NCI-H1417 (cell line): ENCODE data around the gene MBD2.
"Not testable (repeated sequence)": the region's sequence is repeated elsewhere in the genome, so short reads cannot be mapped to it uniquely, and the experiment has no call there.

Experiments used
- DNase-seq, 3 experiments: peaks; one replicate each; lab custom pipeline; 2025; lab: John Stamatoyannopoulos, UW

Gene MBD2, protein sequence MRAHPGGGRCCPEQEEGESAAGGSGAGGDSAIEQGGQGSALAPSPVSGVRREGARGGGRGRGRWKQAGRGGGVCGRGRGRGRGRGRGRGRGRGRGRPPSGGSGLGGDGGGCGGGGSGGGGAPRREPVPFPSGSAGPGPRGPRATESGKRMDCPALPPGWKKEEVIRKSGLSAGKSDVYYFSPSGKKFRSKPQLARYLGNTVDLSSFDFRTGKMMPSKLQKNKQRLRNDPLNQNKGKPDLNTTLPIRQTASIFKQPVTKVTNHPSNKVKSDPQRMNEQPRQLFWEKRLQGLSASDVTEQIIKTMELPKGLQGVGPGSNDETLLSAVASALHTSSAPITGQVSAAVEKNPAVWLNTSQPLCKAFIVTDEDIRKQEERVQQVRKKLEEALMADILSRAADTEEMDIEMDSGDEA

DNA sequence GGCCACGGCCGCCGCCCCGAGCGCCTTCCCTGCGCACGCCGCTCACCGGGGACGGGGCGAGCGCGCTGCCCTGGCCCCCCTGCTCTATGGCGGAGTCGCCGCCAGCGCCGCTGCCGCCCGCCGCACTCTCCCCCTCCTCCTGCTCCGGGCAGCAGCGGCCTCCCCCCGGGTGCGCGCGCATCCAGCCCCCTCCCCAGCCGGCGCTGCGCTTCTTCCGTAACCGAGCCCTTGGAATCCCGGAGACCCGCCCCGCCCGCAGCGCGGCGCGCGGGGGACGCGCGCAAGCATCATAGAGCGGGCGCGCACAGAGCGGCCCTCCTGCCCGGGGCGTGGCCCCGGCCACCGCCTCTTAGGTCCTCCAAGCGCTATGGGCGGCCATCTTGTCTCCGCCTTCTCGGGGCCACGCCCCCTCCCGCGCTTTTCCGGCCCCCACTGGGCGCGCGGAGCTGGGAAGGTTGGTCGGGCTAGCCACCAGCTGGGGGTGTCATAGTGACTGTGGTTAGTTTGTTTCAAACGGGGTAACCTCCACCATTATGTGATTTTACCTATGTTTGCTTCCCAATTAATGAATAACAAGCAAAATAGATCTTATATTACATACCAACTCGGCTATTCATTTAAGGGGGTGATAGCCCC lies at the start of gene MBD2:
Gene MBD2, minus strand, starts transcription at position 291 of the 636 bp plus-strand sequence. Its CDS starts 110 bp downstream, at position 181.
- peak; percentile 95 to 100 (median 100) for DNase-seq

DNA sequence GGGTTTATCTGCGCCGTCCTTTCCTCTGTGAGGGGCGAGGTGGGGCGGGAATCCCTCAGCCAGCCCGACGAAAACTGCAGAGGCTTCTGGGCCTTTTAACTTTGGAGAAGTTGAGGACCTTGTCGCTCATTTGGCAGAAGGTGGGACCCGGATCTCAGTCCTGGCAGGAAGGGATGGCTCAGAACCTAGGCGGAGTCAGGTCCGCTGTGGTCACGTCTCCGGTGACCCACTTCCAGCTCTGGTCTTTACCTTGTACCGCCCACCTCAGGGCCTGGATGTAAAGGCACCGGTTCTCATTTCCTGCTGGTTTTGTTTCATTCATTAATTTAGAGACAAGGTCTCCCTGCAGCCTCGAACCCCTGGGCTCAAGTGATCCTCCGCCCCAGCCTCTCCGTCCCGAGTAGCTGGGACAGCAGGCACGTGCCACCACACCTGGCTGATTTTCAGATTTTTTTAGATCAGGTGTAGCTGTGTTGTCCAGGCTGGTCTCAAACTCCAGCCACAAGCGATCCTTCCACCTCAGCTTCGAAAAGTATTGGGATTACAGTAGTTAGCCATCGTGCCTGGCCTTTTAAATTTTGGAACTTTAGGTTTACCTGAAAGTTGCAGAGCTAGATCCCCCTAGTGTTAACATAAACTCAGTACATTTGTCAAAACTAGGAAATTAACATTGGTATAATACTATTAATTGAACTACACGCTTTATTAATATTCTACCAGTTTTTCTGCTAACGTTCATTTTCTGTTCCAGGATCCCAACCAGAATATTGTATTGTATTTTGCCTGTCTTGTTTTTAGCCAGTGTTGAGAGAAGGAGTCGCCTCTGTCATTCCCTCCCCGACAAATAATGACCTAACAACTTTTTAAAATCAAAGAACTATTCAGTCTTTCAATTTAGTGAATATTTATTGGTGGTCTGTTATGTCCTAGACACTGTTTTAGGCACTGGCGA lies 45.7 kb upstream of the MBD2 start:
- peak in 2 of 3 experiments; percentile 35 to 95 for DNase-seq

DNA sequence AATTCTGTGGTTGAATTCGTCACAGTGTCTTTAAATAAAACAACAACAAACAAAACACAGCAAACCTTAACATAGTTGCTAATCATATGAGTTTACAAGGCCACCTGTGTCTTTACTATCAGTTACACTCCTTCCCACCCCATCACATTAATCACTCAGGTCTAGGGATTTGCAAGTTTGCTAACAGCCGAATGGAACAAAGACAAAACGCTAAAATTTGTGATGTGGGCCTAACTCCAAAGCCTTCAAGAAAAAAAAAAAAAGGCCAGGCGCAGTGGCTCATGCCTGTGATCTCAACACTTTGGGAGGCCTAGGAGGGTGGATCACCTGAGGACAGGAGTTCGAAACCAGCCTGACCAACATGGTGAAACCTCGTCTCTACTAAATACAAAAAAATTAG lies 44.3 kb upstream of the MBD2 start:
- DNase-seq = no peak

DNA sequence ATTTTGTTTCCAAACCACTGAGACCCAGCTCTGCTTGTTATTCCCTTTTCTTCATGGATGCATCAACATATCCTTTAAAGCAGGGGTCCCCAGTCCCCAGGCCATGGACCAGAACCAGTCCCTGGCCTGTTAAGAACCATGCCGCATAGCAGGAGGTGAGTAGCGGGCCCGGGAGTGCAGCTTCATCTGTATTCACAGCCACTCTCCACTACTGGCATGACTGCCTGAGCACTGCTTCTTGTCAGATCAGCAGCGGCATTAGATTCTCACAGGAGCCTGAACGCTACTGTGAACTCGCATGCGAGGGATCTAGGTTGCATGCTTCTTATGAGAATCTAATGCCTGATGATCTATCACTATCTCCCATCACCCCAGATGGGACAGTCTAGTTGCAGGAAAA lies 43.2 kb upstream of the MBD2 start:
- DNase-seq = no peak

DNA sequence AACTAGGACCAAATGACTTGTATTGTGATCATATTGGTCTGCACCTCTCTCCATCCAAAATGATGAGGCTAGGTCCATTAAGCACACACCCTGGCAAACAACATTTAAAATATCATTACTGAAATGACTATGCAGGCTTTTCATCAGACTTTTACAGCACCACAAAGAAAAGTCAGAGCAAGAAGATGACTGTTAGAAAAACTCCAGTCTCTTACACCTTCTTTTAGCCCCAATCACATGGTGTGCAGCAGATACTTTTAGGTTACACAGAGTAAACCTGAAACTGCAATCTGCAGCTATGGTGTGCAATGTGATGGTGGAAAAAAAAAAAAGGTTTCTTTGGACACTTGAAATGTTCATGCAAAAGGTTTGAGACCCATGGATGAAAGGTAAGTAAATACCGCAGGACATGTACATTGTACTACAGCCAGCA lies 39.5 kb upstream of the MBD2 start:
- peak in 2 of 3 experiments; percentile 51 to 85 for DNase-seq

DNA sequence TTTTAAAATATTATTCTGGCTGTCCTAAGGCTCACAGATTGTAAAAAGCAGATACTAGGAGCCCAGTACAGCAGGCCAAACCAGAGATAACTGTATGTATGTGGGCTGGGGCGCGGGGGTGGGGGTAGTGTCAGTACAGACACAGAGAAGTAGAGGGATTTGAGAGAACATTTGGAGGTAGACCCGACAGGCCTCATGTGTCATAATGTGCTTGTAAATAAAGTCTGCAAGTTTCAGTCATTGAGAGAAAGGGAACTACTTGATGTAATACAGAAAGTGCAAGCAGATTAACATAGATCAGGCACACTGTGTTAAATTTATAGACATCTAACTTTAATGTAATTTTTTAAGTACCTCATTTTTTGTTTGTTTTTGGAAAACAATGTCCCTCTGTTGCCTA lies 37.4 kb upstream of the MBD2 start:
- DNase-seq = no peak

DNA sequence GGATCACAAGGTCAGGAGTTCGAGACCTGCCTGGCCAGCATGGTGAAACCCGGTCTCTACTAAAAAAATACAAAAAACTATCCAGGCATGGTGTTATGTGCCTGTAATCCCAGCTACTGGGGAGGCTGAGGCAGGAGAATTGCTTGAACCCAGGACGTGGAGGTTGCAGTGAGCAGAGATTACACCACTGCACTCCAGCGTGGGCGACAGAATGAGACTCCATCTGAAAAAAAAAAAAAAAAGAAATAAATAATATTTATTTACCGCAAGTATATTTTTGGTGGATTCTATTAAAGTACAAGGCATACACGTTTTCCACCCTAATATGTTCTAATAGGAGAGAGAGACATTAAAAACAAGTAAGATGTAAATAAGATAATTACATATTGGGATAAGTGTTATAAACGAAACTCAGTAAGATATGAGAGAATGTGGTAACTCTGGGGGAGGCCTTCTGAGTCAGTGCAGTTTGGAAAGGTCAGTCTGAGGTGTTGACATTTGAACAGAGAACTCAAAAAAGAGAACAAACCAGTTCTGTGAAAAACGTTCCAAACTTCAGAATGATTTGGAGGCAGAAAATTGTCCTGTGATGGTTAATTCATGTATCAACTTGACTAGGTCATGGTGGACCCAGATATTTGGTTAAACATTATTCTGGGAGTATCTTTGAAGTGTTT lies 36.1 kb upstream of the MBD2 start:
- DNase-seq = no peak

DNA sequence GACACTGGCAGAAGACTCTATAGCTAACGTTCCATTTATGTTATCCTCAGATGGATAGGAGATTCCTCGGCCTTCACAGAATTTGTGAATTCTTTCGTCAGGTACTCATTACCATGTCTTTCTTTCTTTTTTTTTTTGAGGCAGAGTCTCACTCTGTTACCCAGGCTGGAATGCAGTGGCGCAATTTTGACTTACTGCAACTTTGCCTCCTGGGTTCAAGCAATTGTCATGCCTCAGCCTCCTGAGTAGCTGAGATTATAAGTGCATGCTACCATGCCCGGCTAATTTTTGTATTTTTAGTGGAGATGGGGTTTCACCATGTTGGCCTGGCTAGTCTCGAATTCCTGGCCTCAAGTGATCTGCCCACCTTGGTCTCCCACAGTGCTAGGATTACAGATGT lies 33.3 kb upstream of the MBD2 start:
- not testable (repeated sequence) for DNase-seq

DNA sequence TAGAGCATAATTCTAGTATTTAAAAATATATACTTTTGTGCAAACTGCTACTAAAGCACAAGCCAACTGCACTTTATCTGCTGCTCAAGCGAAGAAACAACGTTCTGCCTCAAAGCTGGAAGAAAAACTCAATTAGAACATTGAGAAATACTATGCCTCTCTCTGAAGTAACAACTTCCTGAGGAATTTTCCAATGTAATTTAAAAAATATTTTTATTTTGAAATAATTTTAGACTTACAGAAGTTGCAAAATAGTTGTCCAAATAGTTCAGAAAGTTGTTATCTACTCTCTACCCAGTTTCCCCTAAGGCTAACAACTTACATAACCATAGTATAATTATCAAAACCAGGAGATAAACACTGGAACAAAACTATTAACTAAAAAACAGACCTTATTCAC lies 32.5 kb upstream of the MBD2 start:
- no peak for DNase-seq

DNA sequence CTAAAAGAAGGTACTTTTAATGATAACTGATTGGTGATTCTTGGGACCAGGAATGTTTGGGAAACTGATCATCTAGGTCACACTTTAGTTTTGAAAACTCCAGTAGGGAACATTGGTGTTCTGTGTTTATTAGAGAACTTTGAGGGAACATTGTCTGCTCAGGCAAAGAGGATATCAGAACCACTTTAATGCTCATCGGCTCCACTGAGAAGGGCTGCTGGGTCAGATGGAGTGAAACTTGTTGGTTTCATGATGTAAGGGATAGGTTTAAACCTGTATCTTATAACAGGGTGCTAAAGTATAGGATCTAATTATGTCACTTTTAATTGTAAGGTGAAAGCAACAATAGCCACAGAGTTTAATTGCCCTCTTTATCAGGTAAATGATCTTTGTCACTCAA lies 30.7 kb upstream of the MBD2 start:
- peak in 2 of 3 experiments; percentile 53 to 82 for DNase-seq

DNA sequence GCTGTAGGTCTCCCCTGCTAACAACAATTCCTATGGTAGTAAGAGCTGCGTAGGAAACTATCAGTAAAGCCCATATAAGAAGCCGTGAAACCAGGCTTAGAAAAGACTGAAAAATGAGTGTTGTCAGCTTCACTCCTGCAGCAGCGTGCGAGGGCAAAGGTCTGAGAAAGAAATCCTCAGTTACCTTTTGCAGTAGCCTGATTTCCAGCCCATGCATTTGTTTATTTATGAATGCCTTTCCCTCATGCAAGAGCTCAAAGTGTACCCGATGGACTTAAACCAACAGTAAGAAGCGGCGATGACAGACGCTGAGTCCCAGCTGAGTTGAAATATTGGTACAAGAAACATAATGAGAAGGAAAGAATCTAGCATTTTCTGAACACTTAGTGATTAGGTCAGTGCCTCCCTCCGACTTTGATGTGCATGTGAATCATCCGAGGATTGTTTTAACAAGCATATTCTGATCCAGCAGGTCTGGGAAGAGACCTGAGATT lies 29.8 kb upstream of the MBD2 start:
- DNase-seq = peak in 2 of 3 experiments; percentile 33 to 65

DNA sequence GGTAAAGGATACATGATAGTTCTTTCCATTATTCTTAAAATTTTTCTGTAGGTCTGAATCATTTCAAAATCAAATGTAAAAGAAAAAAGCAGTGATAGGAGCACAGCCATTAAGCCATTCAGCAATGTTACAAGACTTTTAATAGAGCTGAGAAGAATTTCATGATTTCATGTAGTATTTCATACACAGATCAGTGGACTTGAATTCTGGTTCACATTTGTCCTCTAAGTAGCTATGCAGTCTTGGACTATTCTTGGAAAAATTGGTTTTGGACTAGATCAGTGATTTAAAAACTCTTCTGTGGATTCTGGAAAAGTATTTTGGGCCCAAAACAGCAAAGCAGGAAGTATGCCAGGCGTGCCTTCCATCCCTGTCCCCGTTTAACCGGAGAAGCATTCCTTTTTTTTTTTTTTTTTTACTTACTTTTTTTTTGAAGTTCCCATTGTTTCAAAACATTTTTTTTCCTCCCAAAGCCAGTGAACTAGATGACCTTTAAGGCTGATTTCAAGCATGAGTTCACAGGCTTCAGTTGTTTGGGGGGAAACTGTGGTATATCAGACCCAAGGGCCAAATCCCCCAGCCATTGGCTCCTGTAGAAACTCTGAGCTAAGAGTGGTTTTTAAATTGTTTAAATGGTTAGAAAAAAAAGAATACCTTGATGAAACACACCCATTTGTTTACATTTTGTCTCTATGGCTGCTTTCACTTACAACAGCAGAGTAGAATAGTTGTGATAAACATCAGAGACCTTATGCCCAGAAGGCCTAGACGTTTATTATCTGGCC lies 27.3 kb upstream of the MBD2 start:
- no peak for DNase-seq

DNA sequence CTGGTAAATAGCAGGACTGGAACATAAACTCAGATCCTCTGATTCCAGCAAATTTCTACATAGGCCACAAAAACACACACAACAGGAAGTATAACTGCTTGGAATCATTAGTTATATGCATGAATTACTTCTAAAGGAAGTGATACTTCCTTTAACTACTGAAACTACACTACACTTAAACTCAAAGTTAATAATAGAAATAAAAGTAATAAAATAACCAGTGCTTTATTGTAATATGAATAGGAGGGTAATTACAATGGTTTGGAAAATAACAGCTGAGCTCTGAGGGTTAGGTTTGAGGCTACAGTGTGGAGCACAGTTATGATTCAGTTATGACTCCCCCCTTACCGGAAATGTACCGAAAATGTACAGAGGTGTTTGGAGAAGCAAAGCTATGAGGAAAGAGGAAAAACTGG lies 26.4 kb upstream of the MBD2 start:
- DNase-seq = no peak

DNA sequence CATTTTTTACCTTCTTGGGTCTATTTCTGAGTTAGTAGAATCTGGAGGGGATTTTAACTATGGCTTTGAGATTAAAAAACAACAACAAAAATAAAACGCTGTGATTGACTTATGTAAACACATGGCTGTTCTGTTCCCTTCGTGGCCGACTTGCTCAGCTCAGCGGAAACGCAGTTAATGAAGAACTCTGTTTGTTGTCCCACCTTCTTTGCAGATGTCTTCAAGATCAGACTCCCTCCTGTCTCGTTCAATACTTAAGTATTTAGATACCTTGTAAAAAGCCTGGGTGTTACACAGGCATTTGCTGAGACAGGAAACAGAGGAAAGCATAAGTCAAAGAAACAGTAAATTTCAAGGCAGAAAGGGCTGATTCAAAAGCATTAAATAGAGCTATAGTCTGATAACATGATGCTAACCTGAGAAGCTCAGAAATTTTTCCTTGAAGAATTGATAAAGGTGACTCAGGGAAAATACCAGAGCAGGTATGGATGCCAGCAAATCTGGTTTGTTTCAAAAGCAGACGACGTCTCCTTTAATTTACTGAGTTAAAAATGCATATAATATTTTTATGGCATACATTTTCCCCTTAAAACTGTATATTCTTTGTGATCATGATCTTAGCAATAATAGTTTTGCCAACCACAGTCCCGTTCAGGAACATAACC lies 23.2 kb upstream of the MBD2 start:
- DNase-seq = peak; percentile 45 to 98 (median 88)

DNA sequence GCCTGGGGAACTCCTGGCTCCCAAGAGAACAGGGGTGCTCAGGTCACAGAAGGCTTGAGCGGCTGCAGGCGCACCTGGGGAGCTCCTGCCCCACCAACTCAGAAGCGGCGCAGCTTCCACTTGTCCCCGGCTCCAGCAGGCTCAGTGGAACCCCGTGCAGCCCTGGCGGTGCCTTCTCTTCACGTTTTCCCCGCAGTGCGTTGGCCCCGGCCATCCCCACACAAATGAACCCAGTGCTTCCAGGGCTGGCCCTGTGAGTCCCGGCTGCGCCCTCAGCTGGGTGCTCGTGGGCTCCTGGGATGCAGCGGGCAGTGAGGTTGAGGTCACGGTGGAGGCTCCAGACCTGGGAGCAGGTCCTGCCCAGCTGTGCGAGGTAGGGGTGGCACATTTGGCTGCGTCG lies 17.9 kb upstream of the MBD2 start:
- DNase-seq = no peak

DNA sequence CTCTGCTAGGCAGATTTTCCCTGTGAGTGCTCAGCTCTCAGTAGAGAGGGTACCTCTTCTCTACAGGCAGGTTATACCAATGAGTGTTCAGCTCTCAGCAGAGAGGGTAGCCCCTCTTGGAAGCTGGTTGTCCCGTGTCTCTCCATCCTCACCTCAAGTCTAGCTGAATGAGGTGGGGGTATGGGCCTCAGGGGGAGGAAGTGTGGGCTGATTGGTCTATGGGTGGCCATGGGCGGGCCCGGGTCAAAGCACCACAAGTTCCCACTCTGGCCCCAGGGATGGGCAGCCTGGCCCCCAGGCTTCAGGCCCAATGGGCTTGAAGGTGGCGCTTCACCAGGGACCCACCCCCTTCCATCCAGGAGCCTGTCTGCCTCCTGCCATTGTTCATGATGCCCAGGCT lies 17.0 kb upstream of the MBD2 start:
- no peak for DNase-seq

DNA sequence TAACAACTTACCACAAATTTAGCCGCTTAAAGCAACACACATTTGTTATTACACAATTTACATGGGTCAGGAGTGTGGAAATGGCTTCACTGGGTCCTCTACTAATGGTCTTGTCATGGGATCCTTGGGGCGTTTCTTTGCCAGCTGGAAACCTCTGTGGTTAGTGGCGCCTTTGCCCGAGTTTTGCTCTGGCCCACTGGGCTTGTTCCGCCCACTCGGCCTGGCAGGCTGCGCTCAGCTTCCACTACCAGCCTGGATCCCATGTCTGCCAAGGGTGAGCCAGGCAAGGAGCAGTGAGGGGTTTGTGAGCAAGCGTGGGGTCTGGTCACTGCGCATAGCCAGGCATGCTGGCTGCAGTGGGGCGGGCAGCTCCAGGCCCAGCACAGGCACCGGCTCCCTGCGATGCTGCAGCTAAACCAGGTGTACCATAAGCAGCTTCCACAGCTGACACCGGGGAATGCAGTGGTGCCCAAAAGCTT lies 16.2 kb upstream of the MBD2 start:
- no peak for DNase-seq

DNA sequence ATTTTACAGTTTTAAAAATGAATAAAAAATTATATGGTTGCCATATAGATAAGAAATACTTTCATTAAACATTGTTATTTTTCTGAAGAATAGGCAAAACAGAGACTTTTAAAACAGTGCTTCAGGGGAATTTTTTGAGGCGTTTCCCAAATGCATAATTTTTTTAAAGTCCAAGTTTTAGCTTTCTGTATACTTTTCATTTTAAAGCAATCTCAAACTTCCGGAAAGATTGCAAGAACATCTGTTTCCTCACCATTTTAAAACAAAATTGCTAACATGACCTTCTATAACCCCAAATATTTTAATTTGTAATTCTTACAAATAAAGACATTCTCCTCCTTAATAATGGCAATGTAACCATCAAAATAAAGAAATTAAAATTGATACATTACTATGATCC lies 15.1 kb upstream of the MBD2 start:
- DNase-seq = no peak

DNA sequence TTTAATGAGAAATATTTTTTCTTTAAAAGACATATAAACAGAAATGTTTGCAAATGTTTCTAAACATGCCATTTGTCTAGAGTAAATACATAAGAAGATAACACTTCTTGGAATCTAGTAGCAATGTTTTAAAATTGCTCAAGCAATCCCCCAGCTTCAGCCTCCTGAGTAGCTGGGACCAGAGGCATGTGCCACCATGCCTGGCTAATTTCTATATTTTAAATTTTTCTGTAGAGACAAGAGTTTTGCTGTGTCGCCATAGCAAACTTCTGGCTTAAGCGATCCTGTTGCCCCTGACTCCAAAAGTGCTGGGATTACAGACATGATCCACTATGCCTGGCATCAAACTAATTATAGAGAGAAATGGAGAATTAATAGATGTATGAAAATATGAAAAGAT lies 14.6 kb upstream of the MBD2 start:
- no peak for DNase-seq
